Raji (cell line): ENCODE measurements around the gene SLC35B2.

Source experiments
- POLR2A ChIP-seq: IDR thresholded peaks from 2 replicates; pipeline ENCODE4 v1.6.1; 2011; ENCODE audit warnings: low read depth, low read length, control low read depth; ENCODE audit not compliant: insufficient read depth

Gene SLC35B2

DNA sequence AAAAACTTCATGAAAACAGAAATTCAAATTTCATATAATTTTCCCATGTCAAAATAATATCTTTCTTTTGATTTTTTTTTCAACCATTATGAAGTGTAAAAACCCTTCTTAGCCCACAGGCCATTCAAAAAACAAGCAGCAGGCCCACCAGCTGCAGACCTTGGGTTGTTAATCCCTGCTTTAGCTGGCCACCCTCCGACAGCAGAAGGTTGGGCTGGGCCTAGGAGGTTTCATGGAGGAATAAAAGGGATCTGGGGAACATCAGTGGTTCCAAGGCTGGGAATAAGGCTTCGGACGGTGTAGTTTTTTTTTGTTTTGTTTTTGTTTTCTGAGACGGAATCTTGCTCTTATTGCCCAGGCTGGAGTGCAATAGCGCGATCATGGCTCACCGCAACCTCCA lies 14.0 kb downstream of the SLC35B2 start:
- no peak for TF ChIP-seq POLR2A

- TF ChIP-seq POLR2A = no peak
These were observed 18.5 kb downstream of the SLC35B2 start for GRCh38 chr6:44238687-44239350.

DNA sequence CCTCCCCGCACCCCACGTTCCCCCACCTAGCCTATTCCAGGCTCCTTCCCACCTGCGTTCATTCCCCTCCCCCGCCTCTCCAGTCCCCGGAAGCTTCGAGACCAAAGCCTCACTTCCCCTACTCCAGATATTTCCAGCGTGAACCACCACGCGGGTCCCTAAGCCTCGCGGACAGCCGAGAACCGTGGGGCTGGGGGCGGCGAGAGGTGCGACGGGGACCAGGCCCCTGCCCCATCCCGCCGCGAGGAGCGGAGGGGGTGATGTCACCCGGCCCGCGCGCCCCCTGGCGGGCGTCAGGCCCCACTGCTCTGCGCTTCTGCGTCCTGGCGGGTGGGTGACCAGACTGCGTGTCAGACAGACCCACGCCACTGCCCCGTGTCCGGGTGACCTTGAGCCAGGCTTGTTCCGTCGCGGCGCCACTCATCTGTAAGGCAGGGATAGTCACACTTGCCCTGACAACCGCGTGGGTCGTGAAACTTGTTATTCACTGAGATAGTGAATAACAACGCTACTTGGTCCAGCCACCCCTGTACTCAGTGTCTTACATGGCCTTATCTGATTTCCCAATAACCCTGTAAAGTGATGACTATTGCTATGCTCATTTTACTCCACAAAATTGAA lies 19.4 kb downstream of the SLC35B2 start:
- TF ChIP-seq POLR2A = peak; percentile 52

DNA sequence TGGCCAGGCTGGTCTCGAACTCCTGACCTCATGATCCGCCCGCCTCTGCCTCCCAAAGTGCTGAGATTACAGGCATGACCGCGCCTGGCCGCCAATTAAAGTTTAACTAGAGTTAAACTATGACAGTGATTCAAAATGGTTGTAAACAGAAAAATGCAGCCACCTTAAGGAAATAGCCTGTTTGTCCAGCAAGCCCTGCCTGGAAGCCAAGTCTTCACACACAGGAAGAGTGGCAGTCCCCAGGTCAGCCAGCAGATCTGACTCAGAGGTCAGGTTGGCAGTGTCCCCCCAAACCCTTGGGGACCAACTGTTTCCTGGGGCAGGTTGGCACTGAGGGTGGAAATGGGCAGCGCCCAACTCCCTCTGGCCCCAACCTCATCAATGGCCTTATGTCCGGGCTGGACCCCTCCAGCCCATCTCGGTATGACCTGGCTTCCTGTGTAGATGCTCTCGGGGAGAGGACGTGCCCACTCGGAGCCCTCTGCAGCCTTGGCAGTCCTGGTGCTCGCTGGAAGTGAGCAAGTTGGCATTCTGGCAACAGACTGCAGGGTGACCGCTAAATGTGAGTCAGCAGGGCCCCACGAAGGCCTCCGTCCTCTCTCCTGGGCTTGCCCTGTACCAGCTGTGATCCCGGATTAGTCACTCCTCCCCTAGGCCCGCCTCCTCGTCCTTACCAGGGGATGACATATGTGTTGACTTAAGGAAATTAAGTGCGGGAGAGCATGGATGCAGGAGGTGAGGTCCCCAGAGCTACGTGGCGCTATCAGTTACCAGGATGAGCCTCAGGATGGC lies 20.1 kb downstream of the SLC35B2 start:
- no peak; the same call in 1 of the 2 replicates for TF ChIP-seq POLR2A

DNA sequence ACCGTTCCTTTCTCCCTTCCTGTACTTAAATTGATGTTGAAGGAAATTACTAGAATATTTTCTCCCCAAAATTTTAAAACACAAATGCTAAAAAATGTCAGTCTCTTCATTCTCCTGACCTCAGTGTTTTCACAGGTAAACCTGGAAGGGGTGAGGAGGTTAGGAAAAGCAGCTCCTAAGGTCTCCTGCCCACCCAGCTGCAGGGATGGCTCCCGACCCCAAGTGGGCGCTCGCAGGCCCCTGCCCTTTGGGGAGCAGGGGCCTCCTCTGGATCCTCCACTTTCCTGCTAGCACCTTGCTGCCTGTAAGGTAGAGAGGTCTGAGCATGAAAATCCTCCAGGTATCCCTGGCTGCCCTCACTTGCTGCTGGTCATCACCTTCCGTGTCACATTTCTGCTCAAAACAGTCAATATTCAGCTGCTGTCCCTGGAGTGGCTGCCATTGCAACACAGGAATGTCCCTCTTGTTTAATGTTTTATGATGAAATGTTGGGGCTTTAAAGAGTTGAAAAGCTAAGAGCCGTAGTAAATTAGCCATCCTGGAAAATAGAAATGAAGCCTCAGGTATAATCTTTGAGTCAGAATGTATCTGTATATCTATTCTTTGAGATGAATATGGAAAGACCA lies 21.3 kb downstream of the SLC35B2 start:
- TF ChIP-seq POLR2A = no peak

GRCh38 chr6:44235269-44235668 lies 22.1 kb downstream of the SLC35B2 start:
- no peak for TF ChIP-seq POLR2A

DNA sequence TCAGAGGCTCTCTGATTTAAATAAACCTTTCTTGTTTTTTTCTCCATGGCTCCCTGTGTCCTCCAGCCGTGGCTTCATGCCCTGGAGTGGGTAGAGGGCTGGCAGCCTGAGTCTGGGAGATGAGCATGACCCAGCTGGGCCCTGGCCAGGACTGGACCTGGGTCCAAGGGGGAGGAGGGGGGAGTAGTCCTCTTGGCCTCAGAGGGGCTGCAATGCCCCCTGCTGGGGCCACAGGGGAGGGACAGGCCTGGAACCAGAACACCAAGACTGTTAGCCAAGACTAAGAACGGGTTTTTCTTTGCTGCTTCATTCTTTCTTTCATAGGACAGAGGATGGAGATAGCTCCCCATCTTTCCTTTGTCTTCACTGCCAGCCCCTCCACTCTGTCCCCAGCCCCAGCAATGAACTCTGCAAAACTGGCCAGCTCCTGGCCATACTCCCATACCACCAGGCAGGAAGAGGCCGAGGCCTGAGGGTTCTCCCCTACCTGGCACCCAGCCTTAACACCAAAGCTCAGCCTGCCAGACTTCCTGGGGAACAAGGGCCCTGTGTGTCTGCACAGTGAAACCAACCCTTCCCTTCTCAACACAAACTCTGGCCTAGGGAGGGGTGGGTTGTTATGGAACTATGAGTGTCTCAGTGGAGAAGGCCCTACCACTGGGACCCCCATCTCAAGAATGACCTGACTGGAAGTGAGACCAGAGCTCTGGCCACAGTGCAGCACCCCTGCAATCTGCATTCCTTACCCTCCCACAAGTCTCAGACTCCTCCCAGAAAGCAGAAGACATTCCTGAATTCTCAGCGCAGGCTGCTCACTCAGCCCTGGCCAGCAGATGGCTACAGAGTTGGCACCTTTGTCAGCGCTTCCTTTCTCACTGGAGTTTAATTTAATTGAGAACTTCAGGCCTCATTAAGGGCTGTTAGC lies 23.0 kb downstream of the SLC35B2 start:
- no peak for TF ChIP-seq POLR2A

DNA sequence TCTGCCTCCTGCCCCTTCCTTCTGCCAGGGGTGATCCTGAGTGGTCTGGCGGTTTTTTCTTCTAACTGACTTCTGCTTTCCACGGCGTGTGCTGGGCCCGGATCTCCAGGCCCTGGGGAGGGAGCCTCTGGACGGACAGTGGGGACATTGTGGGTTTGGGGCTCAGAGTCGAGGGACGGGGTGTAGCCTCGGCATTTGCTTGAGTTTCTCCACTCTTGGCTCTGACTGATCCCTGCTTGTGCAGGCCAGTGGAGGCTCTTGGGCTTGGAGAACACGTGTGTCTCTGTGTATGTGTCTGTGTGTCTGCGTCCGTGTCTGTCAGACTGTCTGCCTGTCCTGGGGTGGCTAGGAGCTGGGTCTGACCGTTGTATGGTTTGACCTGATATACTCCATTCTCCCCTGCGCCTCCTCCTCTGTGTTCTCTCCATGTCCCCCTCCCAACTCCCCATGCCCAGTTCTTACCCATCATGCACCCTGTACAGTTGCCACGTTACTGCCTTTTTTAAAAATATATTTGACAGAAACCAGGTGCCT lies 23.7 kb downstream of the SLC35B2 start:
- no peak for TF ChIP-seq POLR2A

GRCh38 chr6:44232676-44233566 lies 24.4 kb downstream of the SLC35B2 start:
- no peak for TF ChIP-seq POLR2A

- TF ChIP-seq POLR2A = no peak
These were observed 27.2 kb downstream of the SLC35B2 start for GRCh38 chr6:44230034-44230675.

GRCh38 chr6:44229376-44230033 lies 27.8 kb downstream of the SLC35B2 start:
- no peak for TF ChIP-seq POLR2A

DNA sequence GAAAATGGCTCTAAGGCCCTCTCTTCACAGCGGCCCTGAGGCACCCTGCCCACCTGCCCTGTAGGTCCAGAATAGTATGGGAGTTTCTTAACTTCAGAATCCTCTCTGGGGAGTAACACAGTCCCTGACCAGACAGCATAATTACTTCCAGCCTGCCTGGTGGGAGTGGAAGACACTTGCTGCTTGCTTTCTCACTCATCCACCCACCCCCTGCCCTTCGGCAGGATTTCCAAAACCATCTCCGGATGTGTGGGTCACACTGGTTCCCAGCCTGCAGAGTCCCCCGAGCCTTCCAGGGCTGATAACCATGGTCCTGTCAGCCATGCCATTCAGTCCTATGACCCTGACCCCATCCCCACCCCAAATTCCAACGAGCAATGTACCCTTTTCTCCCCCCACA lies 28.5 kb downstream of the SLC35B2 start:
- no peak for TF ChIP-seq POLR2A
